Loucy (cell line): Measurements from ENCODE around the gene NPHP4.

Source experiments
- H2AFZ ChIP-seq: fragments of 200-600 bp; sonication (generic); 2 replicates; pipeline ENCODE4 v1.6.0; 2016; ENCODE audit warnings: antibody characterized with exemption, mild to moderate bottlenecking, low read length, moderate library complexity
- H3F3A ChIP-seq: fragments of 200-600 bp; 2 replicates; pipeline ENCODE4 v1.6.0; 2016; ENCODE audit warnings: antibody characterized with exemption, low read depth, mild to moderate bottlenecking
- H3K27me3 ChIP-seq: fragments of 200-600 bp; sonication (generic); 2 replicates; pipeline ENCODE4 v1.6.1; 2014; ENCODE audit warnings: low read length, mild to moderate bottlenecking; ENCODE audit not compliant: insufficient read depth, poor library complexity, severe bottlenecking
- H3K36me3 ChIP-seq: fragments of 200-600 bp; sonication (generic); 2 replicates; pipeline ENCODE4 v1.6.1; 2016; ENCODE audit warnings: low read length; ENCODE audit not compliant: insufficient read depth
- H3K4me1 ChIP-seq: fragments of 200-600 bp; sonication (generic); 2 replicates; pipeline ENCODE4 v1.5.1; 2014; ENCODE audit warnings: low read length, mild to moderate bottlenecking; ENCODE audit not compliant: insufficient read depth, poor library complexity, severe bottlenecking
- H3K4me2 ChIP-seq: fragments of 200-600 bp; sonication (generic); 2 replicates; pipeline ENCODE4 v1.6.0; 2014; ENCODE audit warnings: antibody characterized with exemption, low read length, low read depth, mild to moderate bottlenecking; ENCODE audit not compliant: poor library complexity, severe bottlenecking
- H3K4me3 ChIP-seq: fragments of 200-600 bp; sonication (generic); 2 replicates; pipeline ENCODE4 v1.5.1; 2014; ENCODE audit warnings: low read length, mild to moderate bottlenecking, mixed read lengths; ENCODE audit not compliant: poor library complexity, severe bottlenecking
- H3K79me2 ChIP-seq: fragments of 200-600 bp; sonication (generic); 2 replicates; pipeline ENCODE4 v1.6.1; 2014; ENCODE audit warnings: low read length; ENCODE audit not compliant: insufficient read depth
- H3K9ac ChIP-seq: fragments of 200-600 bp; sonication (generic); 2 replicates; pipeline ENCODE4 v1.6.0; 2014; ENCODE audit warnings: mild to moderate bottlenecking, low read depth, low read length, moderate library complexity; ENCODE audit not compliant: poor library complexity, severe bottlenecking
- H3K9me2 ChIP-seq: fragments of 200-600 bp; sonication (generic); replicated peaks from 2 replicates; pipeline ENCODE4 v1.6.1; 2016; ENCODE audit warnings: low read depth, low read length, mixed read lengths
- H3K9me3 ChIP-seq: fragments of 200-600 bp; sonication (generic); 2 replicates; pipeline ENCODE4 v1.6.1; 2014; ENCODE audit warnings: mild to moderate bottlenecking, antibody characterized with exemption, low read length, low read depth; ENCODE audit not compliant: insufficient read depth
- H4K20me1 ChIP-seq: fragments of 200-600 bp; sonication (generic); 2 replicates; pipeline ENCODE4 v1.6.0; 2014; ENCODE audit warnings: antibody characterized with exemption, low read length, mild to moderate bottlenecking; ENCODE audit not compliant: insufficient read depth, poor library complexity, severe bottlenecking
- CTCF ChIP-seq: fragments of 200-600 bp; sonication (generic); conservative IDR thresholded peaks from 2 replicates; pipeline ENCODE4 v1.5.1; 2014; ENCODE audit warnings: mild to moderate bottlenecking, antibody characterized with exemption, low read length
- EZH2phosphoT487 ChIP-seq: fragments of 200-600 bp; IDR thresholded peaks from 2 replicates; pipeline ENCODE4 v1.6.1; 2018; ENCODE audit warnings: antibody characterized with exemption, mild to moderate bottlenecking, moderate library complexity, borderline replicate concordance

Gene NPHP4

GRCh38 chr1:5985250-5985649 is 7.0 kb downstream of the NPHP4 start:
- no peak overlapping the region for H3K9ac ChIP-seq
- no peaks in the 10 kb centered on the region for H3F3A ChIP-seq
- H3K36me3 ChIP-seq = peaks cover 12% of the 10 kb centered on the region; the same call in 1 of the 2 replicates
- no peaks in the 10 kb centered on the region for H4K20me1 ChIP-seq
- TF ChIP-seq EZH2phosphoT487 = no peak
- no peak for TF ChIP-seq CTCF
- H3K9me3 ChIP-seq = no peaks in the 10 kb centered on the region
- H2AFZ ChIP-seq = no peak overlapping the region
- no peaks in the 10 kb centered on the region for H3K9me2 ChIP-seq
- peaks cover 5% of the 10 kb centered on the region for H3K4me1 ChIP-seq
- peaks cover 10% of the 10 kb centered on the region; the same call in 1 of the 2 replicates for H3K79me2 ChIP-seq
- no peaks in the 10 kb centered on the region for H3K27me3 ChIP-seq
- no peak overlapping the region for H3K4me2 ChIP-seq
- H3K4me3 ChIP-seq = no peak overlapping the region

GRCh38 chr1:5983361-5984103 is 8.7 kb downstream of the NPHP4 start:
- Histone ChIP-seq H4K20me1 (no peaks in the 10 kb centered on the region), H3K27me3 (no peaks in the 10 kb centered on the region), H3K79me2 (no peaks in the 10 kb centered on the region; the same call in 1 of the 2 replicates), H3K4me2 (no peak overlapping the region), H3K9ac (no peak overlapping the region), H3K9me3 (no peaks in the 10 kb centered on the region), H3F3A (peaks cover 3% of the 10 kb centered on the region; the same call in 1 of the 2 replicates), H3K4me1 (no peaks in the 10 kb centered on the region), H3K4me3 (no peak overlapping the region), H2AFZ (no peak overlapping the region), H3K36me3 (peaks cover 12% of the 10 kb centered on the region; the same call in 1 of the 2 replicates), H3K9me2 (no peaks in the 10 kb centered on the region)
- TF ChIP-seq EZH2phosphoT487 (no peak), CTCF (no peak)

- Histone ChIP-seq H3K4me1 (no peaks in the 10 kb centered on the region), H3K4me2 (no peak overlapping the region), H3K9me3 (no peaks in the 10 kb centered on the region), H3K36me3 (peaks cover 12% of the 10 kb centered on the region; the same call in 1 of the 2 replicates), H3K79me2 (no peaks in the 10 kb centered on the region; the same call in 1 of the 2 replicates), H3K9me2 (no peaks in the 10 kb centered on the region), H4K20me1 (no peaks in the 10 kb centered on the region), H3F3A (peaks cover 8% of the 10 kb centered on the region; the same call in 1 of the 2 replicates), H3K9ac (no peak overlapping the region), H3K27me3 (no peaks in the 10 kb centered on the region), H3K4me3 (no peak overlapping the region), H2AFZ (no peak overlapping the region)
- TF ChIP-seq EZH2phosphoT487 (no peak), CTCF (no peak)
Observed at GRCh38 chr1:5982868-5983267, 9.4 kb downstream of the NPHP4 start.
